Jurkat, Clone E6-1 (cell line): ENCODE data around the gene SMARCA2.

ENCODE experiments used
- DNase-seq: peaks from one replicate; pipeline ENCODE4 v3.0.0-alpha.2; 2011; ENCODE audit warnings: low read depth, low spot score
- H3K4me3 ChIP-seq: 2 replicates; pipeline ENCODE4 v1.5.1; 2011; ENCODE audit warnings: mild to moderate bottlenecking, low read length, control low read depth, moderate library complexity

SMARCA2 gene

DNA sequence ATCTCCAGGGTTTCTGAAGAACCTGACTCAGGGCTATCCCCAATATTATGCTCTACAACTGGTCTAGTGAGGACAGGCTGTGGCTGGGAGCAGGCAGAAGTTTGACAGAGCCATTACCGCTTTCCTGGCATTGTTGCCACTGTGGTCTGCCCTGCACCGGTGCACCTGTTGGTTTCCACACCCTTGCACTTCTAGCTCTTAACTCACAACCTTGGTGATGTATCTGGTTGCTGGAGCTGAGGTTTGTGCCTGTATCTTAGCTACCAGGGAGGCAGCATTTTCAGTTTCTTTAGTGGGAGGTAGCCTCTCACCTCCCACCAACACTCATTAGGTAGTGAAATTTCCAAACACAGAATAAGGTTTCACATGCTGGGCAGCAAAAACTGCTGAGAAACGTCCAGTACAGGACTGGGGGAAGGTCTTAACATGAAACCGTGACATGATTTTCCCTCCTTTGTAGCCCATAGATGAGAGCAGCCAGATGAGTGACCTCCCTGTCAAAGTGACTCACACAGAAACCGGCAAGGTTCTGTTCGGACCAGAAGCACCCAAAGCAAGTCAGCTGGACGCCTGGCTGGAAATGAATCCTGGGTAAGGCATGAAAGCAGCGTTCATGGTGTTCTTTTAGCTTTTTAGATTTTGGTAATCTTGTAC, 57.7 kb downstream of the SMARCA2 start:
- no peak overlapping the region for H3K4me3 ChIP-seq
- no peak for DNase-seq

DNA sequence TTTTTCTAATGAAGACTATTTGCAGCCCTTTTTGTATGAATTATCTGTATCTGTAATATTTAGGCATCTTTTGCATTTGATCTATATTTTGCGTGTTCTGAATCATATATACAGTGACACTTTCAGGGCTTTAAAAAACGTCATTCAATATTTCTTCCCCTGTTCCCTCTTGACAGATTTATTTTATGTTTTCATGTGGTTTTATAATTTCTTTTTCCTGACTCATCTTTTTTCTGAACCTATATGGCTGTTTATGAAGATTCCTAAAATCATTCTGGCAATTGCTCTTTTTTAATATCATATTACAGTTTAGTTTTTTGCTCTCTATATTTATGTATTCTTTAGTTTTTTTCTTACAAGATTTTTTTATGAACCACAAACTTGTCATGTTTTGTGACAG, 67.6 kb downstream of the SMARCA2 start:
- DNase-seq: no peak
- no peak overlapping the region for H3K4me3 ChIP-seq

DNA sequence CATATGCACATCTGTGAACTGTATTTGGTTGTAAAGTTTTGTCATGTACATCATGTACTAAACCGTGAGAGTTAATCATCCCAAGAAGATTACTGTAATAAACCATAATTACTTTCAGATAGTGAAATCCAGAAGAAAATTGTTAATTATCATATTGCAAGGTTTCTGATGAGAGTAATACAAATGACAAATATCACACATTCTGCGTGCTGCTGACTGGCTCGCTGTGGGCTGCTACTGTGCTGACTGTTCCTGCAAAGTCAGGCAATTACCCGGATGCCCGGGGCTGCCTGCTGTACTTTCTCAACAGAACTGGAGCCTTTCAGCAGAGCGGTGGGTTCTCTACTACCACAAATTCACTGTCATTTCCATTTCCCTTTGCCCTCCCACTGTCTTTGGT, 68.3 kb downstream of the SMARCA2 start:
- no peak for DNase-seq

DNA sequence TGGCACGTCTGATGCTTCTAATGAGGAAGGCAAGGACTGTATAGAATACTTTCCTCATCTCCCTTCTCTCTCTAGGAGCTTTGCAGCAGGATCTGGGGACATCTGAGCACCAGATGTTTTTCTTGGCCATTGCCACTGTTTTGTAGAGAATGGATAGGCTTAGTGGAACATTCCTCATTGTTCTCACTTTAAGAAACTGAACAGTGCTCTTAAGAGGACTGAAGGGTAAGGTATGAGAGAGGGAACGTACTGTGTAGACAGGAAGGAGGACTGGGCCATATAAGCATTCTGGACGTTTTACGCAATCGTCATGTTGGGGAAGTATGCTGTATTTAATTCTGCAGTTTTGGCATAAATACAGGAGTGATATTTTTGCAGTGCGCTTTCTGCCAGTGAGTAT, 70.6 kb downstream of the SMARCA2 start:
- DNase-seq: no peak
- H3K4me3 ChIP-seq: no peak overlapping the region

More for the DNA sequence above, 68.3 kb downstream of the SMARCA2 start:
- no peak overlapping the region for H3K4me3 ChIP-seq

DNA sequence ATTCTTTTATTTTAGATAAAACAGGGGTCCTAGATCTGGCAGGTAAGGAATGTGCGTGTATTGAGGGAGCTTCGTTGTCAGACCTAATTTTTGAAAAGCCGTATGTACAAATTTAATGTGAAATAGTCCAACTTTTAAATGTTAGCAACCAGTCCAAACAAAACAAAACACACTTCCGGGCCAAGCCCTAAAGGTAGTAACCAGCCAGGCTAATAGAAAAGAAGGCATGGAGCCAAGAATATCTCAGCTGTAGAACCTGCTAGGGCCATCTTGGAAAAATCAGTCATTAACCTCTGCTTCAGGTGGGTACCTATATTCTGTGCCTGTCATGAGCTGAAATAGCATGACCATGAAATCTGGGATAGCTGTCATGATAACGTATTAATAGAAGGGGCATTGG, 71.0 kb downstream of the SMARCA2 start:
- no peak for DNase-seq
- H3K4me3 ChIP-seq: no peak overlapping the region

DNA sequence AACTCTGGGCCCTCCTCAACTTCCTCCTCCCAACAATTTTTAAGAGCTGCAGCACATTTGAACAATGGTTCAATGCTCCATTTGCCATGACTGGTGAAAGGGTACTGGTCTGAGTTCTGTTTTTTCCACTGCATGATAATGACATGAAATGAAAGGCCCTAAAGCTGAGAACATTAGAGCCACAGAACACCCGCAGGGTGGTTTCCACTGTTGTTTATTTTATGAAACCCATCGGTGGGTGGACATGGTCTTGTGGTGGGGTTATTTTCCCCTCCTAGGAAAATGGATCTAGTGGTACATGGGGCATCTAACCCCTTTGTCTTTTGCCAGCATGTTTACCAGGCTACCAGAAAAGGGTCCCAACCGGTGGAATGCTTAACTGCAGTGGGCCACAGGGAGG, 71.8 kb downstream of the SMARCA2 start:
- no peak for DNase-seq
- no peak overlapping the region for H3K4me3 ChIP-seq

DNA sequence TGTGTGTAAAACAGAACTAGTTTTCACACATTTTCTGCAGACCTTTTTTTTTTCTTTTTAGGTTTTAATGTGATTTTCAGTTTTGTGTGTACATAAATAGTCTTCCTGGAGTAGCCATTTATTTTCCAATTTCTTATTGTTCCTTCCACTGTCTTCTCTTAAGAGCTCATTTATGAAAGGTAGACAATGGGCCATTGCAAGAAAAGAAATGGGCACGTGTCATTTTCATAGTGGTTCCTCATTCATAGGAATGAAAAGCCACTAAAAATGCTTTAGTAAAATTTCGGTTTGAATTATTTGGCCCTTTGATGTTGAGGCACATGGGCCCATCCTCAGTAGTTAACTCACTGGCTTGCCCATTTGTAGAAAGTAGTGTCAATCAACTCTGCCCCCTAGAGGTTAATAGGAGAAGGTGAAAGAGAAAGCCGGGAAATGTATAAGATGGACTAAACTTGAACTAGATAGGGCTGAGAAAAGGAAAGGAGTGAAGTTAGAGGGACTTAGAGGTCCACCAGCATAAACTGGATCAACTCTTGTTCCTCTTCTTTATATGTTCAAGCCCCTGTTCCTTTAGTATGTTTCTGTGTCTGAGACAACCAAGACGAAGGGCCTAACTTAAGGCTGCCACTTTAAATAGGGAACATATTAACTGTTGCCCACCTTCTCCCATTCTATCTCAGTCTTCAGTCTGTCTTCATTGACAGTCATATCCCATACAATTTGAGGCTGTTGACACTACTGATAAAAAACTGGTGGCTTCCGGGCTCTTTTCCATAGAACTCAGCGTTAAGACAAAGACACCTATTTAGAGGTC, 72.6 kb downstream of the SMARCA2 start:
- DNase-seq: peak; percentile 75
- H3K4me3 ChIP-seq: no peak overlapping the region

DNA sequence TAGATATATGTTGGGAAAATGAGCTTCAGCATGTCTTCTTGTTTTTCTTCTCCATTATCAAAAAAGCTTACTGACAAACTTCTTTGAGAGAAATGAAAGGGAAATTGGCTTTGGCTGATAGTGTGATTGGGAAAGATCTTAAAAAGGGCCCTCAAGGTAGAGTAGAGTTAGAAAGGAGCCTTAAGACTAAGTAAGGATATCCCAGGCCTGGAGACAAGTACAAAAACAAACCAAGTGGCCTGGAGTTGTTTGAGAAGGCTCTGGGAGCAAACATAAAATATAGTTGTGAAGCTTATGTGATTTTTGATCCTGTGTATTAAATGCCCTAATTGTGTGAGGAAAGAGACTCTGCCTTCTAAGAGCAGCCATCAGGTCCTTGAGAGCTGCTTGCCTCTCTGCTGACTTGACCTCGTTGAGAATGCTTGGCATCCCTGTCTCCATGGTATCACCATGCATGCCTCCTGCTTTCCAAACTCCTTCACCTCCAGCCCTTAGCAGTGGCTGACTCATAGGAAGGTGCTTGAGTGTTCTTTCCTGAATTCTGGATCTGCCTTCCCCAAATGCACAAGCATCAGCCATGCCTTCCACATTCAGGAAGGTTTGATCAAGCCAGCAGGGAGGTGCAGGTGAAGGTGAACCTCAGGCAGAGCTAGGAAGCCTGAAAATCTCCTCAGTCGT, 78.9 kb downstream of the SMARCA2 start:
- no peak for DNase-seq
- no peak overlapping the region for H3K4me3 ChIP-seq

DNA sequence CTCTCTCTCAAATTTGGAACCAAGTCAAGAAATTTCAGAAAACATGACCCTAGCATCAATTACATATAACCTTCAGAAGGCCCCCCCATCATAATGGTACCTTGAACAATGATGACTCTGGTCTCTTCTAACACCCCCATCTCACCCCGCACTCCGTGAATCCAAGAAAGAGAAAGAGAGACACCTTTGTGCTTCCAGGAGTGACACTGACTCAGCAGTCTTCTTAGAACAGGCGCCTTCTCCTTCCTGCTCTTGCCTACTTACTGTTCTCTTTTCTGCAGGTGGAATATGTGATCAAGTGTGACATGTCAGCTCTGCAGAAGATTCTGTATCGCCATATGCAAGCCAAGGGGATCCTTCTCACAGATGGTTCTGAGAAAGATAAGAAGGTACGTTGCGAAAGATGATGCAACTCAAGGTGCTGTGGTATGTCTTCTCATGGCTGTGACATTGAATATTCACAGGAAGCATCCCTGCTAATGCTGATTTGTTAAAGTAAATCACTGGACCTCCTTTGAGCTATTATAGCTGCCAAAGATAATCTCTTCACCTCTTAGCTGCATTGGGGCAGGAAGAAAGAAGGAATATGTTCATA, 81.3 kb downstream of the SMARCA2 start:
- no peak overlapping the region for H3K4me3 ChIP-seq
- DNase-seq: peak; percentile 8

DNA sequence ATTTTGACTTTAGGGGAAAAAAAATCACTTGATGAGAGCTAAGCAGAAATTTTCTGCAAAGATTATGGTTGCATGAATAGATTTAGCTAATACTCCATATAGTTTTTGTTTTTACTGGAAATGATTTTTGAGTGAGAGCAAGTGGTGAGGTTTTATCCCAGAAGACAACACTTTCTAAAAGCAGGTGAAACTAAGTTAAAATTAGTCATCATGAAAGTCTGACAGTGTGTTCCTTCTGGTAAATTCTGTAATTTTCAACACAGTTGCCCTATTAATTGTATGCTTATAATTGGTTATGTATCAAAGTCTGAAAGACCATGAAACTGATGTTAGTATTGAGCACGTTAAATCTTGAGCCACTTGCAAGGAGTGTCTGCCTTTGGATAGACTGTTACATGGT, 91.5 kb downstream of the SMARCA2 start:
- no peak overlapping the region for H3K4me3 ChIP-seq
- no peak for DNase-seq

DNA sequence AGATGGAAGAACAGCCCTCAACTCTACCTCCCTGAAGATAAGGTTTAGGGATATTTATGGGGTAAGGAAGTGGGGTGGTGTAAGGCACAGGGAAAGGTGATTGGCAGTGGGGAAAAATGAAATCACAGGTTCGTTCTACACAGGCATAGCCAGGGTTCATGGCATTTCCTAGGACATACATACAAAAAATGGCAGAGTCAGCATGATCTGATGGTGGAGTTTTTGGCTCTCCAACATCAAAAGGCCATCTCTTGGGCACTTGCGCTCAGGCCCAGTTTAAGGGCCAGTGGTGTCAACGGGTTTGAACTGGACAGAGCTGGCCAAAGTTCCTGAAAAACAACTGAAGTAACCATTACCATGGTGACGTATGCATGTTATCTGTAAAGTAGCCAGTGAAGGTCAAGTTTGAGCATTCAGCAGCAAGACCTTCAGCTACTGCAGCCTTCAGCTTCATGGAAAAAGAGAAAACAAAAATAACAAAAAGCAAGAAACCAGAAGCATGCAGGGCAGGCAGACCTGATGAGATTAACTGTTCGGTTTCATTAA, 92.8 kb downstream of the SMARCA2 start:
- no peak overlapping the region for H3K4me3 ChIP-seq
- DNase-seq: no peak

DNA sequence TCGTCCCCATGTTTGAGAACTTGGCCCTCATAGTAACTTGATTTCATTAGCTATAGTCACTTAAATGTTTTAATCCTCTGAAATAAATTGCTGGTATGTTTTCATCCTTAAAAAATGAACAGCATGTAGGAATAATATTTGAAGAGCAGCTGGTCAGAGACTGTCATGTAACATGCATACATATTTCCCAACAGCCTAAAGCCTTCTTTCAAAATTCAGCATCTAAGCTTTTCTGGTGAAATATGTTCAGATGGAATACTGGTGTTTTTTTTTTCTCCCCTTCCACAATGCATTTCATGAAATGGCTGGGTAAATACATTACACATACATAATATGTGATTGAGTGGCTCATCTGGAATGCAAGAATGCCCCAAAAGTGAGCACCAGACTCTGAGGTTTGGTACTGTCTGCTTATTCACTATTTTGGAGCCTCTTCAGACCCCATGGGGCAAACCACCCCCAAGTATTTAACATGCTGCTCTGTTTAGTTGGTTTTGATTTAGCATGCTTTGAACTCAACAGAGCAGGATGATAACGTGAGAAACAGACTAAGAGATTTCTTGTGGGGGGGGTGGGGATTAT, 94.0 kb downstream of the SMARCA2 start:
- DNase-seq: no peak

DNA sequence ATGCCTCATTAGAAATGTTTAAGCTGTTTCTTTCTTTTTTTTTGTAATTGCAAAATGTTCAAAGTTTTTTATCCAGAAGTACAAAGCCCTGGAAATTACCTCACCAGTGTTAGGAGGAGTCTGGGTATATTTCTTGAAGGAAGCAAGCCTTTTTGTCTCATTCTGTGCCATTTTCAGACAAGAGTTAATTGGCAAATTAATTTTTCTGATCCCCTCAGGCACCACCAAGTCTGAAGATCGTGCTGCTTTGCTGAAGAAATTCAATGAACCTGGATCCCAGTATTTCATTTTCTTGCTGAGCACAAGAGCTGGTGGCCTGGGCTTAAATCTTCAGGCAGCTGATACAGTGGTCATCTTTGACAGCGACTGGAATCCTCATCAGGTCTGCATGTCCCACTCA, 94.9 kb downstream of the SMARCA2 start:
- no peak for DNase-seq
- no peak overlapping the region for H3K4me3 ChIP-seq

More for the DNA sequence above, 94.0 kb downstream of the SMARCA2 start:
- no peak overlapping the region for H3K4me3 ChIP-seq

DNA sequence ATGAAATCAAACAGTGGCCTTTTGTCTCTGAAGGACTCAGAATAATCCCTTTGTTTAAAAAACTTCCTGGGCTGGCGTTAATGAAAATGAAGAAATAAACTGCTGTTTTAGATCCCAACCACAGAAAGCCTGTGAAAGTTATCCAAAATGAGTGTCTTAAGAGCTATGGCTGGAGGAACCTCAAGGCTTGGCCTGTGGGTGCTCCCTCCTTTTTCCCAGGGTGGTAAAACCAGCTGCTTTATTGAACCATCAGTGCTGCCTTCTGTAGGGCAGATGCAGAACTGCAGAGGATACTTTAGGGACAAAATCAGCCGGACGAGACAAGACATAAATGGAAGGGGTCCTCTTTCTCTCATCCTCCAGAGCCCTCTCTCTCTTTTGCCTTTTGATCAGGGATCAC, 100.9 kb downstream of the SMARCA2 start:
- H3K4me3 ChIP-seq: no peak overlapping the region
- peak; percentile 9 for DNase-seq

DNA sequence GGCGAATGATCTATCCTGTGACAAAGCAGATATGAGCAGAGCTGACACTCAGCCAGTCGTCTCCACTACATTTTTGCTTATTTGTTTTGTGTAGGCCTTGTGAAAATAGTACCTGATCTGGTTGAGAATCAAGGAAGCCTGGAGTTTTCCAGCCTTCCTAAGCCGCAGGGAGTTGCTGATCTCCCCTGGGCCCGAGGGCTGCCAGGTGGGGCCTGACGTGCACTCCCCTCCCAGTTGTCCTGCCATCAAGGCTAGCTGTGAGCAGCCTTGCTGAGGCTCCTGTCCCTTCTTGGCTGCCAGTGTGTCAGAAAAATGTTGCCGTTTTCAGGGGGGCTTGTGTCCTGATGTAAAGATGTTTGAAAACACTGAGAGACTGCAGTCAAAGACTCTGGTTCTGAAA, 102.4 kb downstream of the SMARCA2 start:
- no peak overlapping the region for H3K4me3 ChIP-seq
- no peak for DNase-seq

DNA sequence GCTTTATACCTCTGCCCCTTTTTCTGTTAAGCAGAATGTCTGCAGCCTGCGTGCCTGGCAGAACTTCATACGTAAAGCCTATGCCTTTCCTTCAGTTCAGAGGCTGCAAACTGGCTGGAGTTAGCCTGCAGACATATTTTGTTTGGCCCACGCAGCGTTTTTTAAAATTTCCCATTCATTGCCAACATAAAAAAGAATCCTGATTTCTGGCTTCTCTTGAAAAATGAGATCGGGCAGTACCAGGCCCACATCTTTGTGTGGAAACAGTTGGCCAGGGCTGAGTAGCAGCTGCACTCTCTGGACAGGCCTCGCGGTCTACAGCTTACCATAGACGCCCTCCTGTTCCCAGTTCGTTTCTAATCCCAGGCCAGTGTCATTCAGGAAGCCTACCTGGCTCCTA, 104.4 kb downstream of the SMARCA2 start:
- no peak for DNase-seq

DNA sequence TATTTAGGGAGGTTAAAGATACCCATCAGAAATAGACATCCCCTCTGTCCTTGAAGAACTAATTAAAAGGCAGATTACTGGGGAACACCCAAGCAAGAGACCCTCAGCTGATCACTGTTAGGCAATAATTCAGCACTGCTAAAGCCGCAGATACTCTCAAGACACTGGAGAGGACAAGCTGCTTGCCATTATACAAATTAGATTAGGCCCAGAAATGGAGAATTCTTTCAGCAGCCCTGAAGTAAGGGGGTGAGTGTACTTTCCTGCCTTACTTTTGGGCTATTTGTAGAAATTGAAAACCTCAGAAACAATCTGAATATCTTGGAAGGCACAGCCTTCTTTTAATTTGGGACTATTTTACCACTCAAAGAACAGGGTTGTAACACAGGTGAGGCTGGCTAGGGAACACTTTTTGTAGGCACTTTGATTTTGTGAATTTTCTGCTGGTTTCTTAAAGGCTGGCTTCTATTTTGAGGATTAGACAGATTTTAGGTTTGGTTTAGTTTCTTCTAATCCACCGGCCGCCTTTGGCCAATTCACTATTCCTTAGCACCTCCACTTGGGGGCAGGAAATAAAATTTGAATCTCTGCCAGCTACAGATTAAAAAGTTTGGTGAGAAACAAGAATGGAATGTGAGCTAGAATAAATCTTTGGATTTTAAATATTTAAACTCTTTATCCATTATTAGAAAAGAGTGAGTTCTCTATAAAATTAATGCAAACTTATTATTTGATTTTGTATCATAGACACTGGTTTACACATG, 106.0 kb downstream of the SMARCA2 start:
- no peak for DNase-seq
- H3K4me3 ChIP-seq: no peak overlapping the region

More for the DNA sequence above, 104.4 kb downstream of the SMARCA2 start:
- H3K4me3 ChIP-seq: no peak overlapping the region

DNA sequence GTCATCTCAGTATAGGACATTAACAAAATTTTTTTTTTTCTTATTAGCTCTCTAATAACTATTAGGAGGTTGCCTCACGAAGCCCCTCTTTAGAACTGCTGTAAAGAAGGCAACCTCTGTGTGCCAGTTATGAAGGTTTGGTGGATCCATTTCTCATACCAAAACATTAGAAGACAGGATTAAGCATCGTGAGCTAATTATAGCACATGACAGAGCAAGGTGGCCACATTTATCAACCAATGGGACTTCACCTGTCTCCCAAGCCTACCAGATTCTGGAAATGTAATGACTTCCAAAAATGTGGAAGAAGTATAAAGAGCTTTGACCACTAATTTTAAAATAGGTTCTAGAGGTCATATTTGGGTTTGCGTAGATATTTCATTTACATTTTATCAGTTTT, 107.2 kb downstream of the SMARCA2 start:
- no peak overlapping the region for H3K4me3 ChIP-seq
- no peak for DNase-seq

DNA sequence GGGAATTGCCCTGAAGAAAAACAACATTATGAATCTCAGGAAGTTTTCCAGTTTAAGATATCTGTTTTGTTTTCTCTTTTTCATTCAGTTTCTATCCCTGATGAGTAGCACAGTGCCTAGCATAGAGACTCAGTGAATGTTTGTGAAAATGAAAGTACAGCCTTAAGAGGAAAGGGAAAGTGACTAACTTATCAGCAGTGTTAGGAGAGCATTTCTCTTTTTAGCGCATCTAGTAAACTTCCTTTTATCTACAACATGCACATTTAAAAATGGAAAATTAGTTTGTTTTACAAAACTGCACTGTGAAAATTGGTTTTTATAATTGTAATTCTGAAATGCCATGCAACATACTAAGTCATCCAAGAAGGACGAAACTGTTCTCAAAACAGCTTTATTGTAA, 110.8 kb downstream of the SMARCA2 start:
- DNase-seq: no peak
- H3K4me3 ChIP-seq: no peak overlapping the region
